HEK293 (cell line): ENCODE results near the gene FGF9.

Experiments used
- MZF1 ChIP-seq: fragments of 450-650 bp; formaldehyde crosslinking; IDR thresholded peaks from 2 replicates; pipeline ENCODE4 v1.5.1; 2017; ENCODE audit warnings: missing biosample characterization, missing genetic modification characterization, borderline replicate concordance
- ZBTB20 ChIP-seq: fragments of 450-650 bp; formaldehyde crosslinking; IDR thresholded peaks from 2 replicates; pipeline ENCODE4 v1.5.1; 2016; ENCODE audit warnings: missing biosample characterization, missing genetic modification characterization
- ZFP37 ChIP-seq: fragments of 450-650 bp; formaldehyde crosslinking; IDR thresholded peaks from 2 replicates; pipeline ENCODE4 v1.5.1; 2016; ENCODE audit warnings: missing biosample characterization, missing genetic modification characterization
- ZNF138 ChIP-seq: fragments of 450-650 bp; formaldehyde crosslinking; IDR thresholded peaks from 2 replicates; pipeline ENCODE4 v1.5.1; 2016; ENCODE audit warnings: missing biosample characterization, missing genetic modification characterization, borderline replicate concordance
- ZNF239 ChIP-seq: fragments of 450-650 bp; formaldehyde crosslinking; IDR thresholded peaks from 2 replicates; pipeline ENCODE4 v1.5.1; 2016; ENCODE audit warnings: missing biosample characterization, missing genetic modification characterization
- ZNF324 ChIP-seq: fragments of 450-650 bp; formaldehyde crosslinking; IDR thresholded peaks from 2 replicates; pipeline ENCODE4 v1.5.1; 2016; ENCODE audit warnings: missing biosample characterization, missing genetic modification characterization
- ZNF629 ChIP-seq: fragments of 450-650 bp; formaldehyde crosslinking; IDR thresholded peaks from 2 replicates; pipeline ENCODE4 v1.5.1; 2017; ENCODE audit warnings: missing biosample characterization, missing genetic modification characterization
- ZNF785 ChIP-seq: fragments of 450-650 bp; formaldehyde crosslinking; IDR thresholded peaks from 2 replicates; pipeline ENCODE4 v1.5.1; 2016; ENCODE audit warnings: missing biosample characterization, missing genetic modification characterization
- TF ChIP-seq, protein P1 (sequence below): fragments of 450-650 bp; formaldehyde crosslinking; IDR thresholded peaks from 2 replicates; pipeline ENCODE4 v1.5.1; 2016; ENCODE audit warnings: missing biosample characterization, missing genetic modification characterization
- TF ChIP-seq, protein P2 (sequence below): fragments of 450-650 bp; formaldehyde crosslinking; IDR thresholded peaks from 2 replicates; pipeline ENCODE4 v1.5.1; 2016; ENCODE audit warnings: missing biosample characterization, missing genetic modification characterization
- TF ChIP-seq, protein P3 (sequence below): sonication (generic); formaldehyde crosslinking; IDR thresholded peaks from 2 replicates; pipeline ENCODE4 v1.8.1; 2022; ENCODE audit warnings: mild to moderate bottlenecking, moderate library complexity, missing genetic modification reagents
- TF ChIP-seq, protein P4 (sequence below): fragments of 450-650 bp; formaldehyde crosslinking; IDR thresholded peaks from 2 replicates; pipeline ENCODE4 v1.5.1; 2016; ENCODE audit warnings: missing biosample characterization, missing genetic modification characterization
- TF ChIP-seq, protein P5 (sequence below): fragments of 450-650 bp; formaldehyde crosslinking; IDR thresholded peaks from 2 replicates; pipeline ENCODE4 v1.5.1; 2016; ENCODE audit warnings: missing biosample characterization, missing genetic modification characterization
- TF ChIP-seq, protein P6 (sequence below): IDR thresholded peaks from 2 replicates; pipeline ENCODE4 v1.6.1; 2011; ENCODE audit warnings: mild to moderate bottlenecking, low read depth, low read length, borderline replicate concordance

DNA sequence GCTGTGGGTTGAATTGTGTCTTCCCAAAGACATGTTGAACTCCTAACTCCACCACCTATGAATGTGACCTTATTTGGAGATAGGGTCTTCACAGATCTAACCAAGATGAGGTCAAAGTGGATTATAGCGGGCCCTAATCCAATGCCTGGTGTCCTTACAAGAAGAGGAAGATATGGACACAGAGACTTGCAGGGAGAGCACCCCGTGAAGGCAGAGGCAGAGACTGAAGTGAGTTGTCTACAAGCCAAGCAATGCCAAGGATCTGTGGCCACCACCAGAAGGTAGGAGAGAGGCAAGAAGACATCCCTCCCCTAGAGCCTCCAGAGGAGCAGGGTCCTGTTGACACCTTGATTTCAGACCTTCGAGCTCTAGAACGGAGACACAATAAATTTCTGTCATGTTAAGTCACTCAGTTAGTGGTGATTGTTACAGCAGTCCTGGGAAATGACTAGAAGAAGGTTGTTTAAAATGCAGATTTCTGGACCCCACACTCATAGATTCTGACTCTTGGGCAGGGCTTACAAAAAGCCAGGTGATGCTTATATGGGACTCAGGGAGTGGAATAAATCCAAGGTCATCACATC lies 70.6 kb downstream of the FGF9 start:
- TF ChIP-seq, protein P1, sequence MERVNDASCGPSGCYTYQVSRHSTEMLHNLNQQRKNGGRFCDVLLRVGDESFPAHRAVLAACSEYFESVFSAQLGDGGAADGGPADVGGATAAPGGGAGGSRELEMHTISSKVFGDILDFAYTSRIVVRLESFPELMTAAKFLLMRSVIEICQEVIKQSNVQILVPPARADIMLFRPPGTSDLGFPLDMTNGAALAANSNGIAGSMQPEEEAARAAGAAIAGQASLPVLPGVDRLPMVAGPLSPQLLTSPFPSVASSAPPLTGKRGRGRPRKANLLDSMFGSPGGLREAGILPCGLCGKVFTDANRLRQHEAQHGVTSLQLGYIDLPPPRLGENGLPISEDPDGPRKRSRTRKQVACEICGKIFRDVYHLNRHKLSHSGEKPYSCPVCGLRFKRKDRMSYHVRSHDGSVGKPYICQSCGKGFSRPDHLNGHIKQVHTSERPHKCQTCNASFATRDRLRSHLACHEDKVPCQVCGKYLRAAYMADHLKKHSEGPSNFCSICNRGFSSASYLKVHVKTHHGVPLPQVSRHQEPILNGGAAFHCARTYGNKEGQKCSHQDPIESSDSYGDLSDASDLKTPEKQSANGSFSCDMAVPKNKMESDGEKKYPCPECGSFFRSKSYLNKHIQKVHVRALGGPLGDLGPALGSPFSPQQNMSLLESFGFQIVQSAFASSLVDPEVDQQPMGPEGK (tag by site-specific recombination), result no peak
- TF ChIP-seq ZNF785 (tag by site-specific recombination) (no peak), MZF1 (no peak), ZBTB20 (tag by site-specific recombination) (no peak), ZNF138 (tag by site-specific recombination) (no peak), ZNF629 (tag by site-specific recombination) (no peak), ZNF239 (tag by site-specific recombination) (no peak), ZNF324 (no peak), ZFP37 (tag by site-specific recombination) (no peak)
- TF ChIP-seq, protein P2, sequence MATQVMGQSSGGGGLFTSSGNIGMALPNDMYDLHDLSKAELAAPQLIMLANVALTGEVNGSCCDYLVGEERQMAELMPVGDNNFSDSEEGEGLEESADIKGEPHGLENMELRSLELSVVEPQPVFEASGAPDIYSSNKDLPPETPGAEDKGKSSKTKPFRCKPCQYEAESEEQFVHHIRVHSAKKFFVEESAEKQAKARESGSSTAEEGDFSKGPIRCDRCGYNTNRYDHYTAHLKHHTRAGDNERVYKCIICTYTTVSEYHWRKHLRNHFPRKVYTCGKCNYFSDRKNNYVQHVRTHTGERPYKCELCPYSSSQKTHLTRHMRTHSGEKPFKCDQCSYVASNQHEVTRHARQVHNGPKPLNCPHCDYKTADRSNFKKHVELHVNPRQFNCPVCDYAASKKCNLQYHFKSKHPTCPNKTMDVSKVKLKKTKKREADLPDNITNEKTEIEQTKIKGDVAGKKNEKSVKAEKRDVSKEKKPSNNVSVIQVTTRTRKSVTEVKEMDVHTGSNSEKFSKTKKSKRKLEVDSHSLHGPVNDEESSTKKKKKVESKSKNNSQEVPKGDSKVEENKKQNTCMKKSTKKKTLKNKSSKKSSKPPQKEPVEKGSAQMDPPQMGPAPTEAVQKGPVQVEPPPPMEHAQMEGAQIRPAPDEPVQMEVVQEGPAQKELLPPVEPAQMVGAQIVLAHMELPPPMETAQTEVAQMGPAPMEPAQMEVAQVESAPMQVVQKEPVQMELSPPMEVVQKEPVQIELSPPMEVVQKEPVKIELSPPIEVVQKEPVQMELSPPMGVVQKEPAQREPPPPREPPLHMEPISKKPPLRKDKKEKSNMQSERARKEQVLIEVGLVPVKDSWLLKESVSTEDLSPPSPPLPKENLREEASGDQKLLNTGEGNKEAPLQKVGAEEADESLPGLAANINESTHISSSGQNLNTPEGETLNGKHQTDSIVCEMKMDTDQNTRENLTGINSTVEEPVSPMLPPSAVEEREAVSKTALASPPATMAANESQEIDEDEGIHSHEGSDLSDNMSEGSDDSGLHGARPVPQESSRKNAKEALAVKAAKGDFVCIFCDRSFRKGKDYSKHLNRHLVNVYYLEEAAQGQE (tag by site-specific recombination), result no peak
- TF ChIP-seq, protein P3, sequence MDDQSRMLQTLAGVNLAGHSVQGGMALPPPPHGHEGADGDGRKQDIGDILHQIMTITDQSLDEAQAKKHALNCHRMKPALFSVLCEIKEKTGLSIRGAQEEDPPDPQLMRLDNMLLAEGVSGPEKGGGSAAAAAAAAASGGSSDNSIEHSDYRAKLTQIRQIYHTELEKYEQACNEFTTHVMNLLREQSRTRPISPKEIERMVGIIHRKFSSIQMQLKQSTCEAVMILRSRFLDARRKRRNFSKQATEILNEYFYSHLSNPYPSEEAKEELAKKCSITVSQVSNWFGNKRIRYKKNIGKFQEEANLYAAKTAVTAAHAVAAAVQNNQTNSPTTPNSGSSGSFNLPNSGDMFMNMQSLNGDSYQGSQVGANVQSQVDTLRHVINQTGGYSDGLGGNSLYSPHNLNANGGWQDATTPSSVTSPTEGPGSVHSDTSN (CRISPR knock-in tag), result no peak
- TF ChIP-seq, protein P4, sequence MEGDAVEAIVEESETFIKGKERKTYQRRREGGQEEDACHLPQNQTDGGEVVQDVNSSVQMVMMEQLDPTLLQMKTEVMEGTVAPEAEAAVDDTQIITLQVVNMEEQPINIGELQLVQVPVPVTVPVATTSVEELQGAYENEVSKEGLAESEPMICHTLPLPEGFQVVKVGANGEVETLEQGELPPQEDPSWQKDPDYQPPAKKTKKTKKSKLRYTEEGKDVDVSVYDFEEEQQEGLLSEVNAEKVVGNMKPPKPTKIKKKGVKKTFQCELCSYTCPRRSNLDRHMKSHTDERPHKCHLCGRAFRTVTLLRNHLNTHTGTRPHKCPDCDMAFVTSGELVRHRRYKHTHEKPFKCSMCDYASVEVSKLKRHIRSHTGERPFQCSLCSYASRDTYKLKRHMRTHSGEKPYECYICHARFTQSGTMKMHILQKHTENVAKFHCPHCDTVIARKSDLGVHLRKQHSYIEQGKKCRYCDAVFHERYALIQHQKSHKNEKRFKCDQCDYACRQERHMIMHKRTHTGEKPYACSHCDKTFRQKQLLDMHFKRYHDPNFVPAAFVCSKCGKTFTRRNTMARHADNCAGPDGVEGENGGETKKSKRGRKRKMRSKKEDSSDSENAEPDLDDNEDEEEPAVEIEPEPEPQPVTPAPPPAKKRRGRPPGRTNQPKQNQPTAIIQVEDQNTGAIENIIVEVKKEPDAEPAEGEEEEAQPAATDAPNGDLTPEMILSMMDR (tag by site-specific recombination), result no peak
- TF ChIP-seq, protein P5, sequence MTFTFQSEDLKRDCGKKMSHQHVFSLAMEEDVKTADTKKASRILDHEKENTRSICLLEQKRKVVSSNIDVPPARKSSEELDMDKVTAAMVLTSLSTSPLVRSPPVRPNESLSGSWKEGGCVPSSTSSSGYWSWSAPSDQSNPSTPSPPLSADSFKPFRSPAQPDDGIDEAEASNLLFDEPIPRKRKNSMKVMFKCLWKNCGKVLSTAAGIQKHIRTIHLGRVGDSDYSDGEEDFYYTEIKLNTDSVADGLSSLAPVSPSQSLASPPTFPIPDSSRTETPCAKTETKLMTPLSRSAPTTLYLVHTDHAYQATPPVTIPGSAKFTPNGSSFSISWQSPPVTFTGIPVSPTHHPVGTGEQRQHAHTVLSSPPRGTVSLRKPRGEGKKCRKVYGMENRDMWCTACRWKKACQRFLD (tag by site-specific recombination), result no peak
- TF ChIP-seq, protein P6, sequence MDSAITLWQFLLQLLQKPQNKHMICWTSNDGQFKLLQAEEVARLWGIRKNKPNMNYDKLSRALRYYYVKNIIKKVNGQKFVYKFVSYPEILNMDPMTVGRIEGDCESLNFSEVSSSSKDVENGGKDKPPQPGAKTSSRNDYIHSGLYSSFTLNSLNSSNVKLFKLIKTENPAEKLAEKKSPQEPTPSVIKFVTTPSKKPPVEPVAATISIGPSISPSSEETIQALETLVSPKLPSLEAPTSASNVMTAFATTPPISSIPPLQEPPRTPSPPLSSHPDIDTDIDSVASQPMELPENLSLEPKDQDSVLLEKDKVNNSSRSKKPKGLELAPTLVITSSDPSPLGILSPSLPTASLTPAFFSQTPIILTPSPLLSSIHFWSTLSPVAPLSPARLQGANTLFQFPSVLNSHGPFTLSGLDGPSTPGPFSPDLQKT, result no peak
